Endothelial cell of umbilical vein (primary cell): Measurements from ENCODE around the gene USP12. TPM values are rescaled to one million over a fixed set of nuclear protein-coding genes. Genes with fewer than 3 reads are reported as not detected.

Source experiments
- BruUV-seq: library from RNA; stranded (reverse); fragments of 400-500 nt; replicated peaks from 2 replicates; lab custom pipeline; 2021; lab: Mats Ljungman, UMichigan
- CTCF ChIA-PET: fragments of 300-600, 350-600 bp; sonication (Branson Sonifier 250); formaldehyde crosslinking; loops from one replicate; lab custom pipeline; 2021; ENCODE audit warnings: antibody characterized with exemption, inconsistent platforms; lab: Charles Lee
- POLR2A ChIA-PET: fragments of 300-600, 350-600 bp; sonication (Branson Sonifier 250); formaldehyde crosslinking; loops from one replicate; lab custom pipeline; 2021; ENCODE audit warnings: antibody characterized with exemption, inconsistent platforms; lab: Charles Lee
- DNase-seq: peaks from one replicate; pipeline ENCODE4 v3.0.0-alpha.2; 2011; ENCODE audit warnings: low read depth, low spot score
- FAIRE-seq: peaks from 2 replicates; lab custom pipeline; 2011; peaks lifted over from hg19 to GRCh38; lab: Jason Lieb, UNC
- H2AFZ ChIP-seq: 2 replicates; pipeline ENCODE4 v1.6.0; 2012; ENCODE audit warnings: low read depth, low read length, control low read depth, inconsistent platforms
- H3K27ac ChIP-seq: 2 replicates; pipeline ENCODE4 v1.5.1; 2011; ENCODE audit warnings: low read depth, mild to moderate bottlenecking, control low read depth, low read length, moderate library complexity; ENCODE audit not compliant: insufficient read depth
- H3K27me3 ChIP-seq, 2 experiments: 2 replicates each; pipeline versions ENCODE4 v1.6.0 to v1.6.1; 2011; ENCODE audit warnings: low read length in 2 of 2, mixed read lengths in 1 of 2; ENCODE audit not compliant: control insufficient read depth in 2 of 2, insufficient read depth in 2 of 2
- H3K36me3 ChIP-seq, 2 experiments: 2 replicates in 1 of 2; 3 replicates in 1 of 2; pipeline ENCODE4 v1.5.1; 2011; ENCODE audit warnings: low read length in 2 of 2, mild to moderate bottlenecking in 1 of 2, moderate library complexity in 1 of 2; ENCODE audit not compliant: control insufficient read depth in 2 of 2, insufficient read depth in 2 of 2; ENCODE audit errors: extremely low read depth in 1 of 2
- H3K4me1 ChIP-seq: 3 replicates; pipeline ENCODE4 v1.5.1; 2011; ENCODE audit warnings: mild to moderate bottlenecking, low read length; ENCODE audit not compliant: control insufficient read depth, insufficient read depth; ENCODE audit errors: extremely low read depth
- H3K4me2 ChIP-seq: 2 replicates; pipeline ENCODE4 v1.6.1; 2011; ENCODE audit warnings: low read length, control low read depth, mixed read lengths; ENCODE audit not compliant: insufficient read depth
- H3K4me3 ChIP-seq, 3 experiments: fragments of 200-600 bp in 1 of 3; sonication (generic), shearing (Covaris generic) in 1 of 3; replicated peaks in 1 of 3; 2 replicates each; pipeline ENCODE4 v1.5.1; 2011 to 2016; ENCODE audit warnings: control low read depth in 3 of 3, low read length in 3 of 3, mild to moderate bottlenecking in 2 of 3, inconsistent platforms in 1 of 3, low read depth in 1 of 3, moderate library complexity in 1 of 3; ENCODE audit not compliant: insufficient read depth in 1 of 3
- H3K79me2 ChIP-seq: 2 replicates; pipeline ENCODE4 v1.6.0; 2012; ENCODE audit warnings: low read length, inconsistent platforms; ENCODE audit not compliant: control insufficient read depth, insufficient read depth
- H3K9ac ChIP-seq: replicated peaks from 2 replicates; pipeline ENCODE3; 2011; ENCODE audit warnings: low read length, control low read depth; ENCODE audit not compliant: insufficient read depth; ENCODE audit errors: extremely low read depth
- H3K9me1 ChIP-seq: replicated peaks from 3 replicates; pipeline ENCODE4 v1.6.0; 2011; ENCODE audit warnings: mild to moderate bottlenecking, low read length; ENCODE audit not compliant: control insufficient read depth, insufficient read depth; ENCODE audit errors: extremely low read depth
- H3K9me3 ChIP-seq: replicated peaks from 2 replicates; pipeline ENCODE4 v1.5.1; 2012; ENCODE audit warnings: low read length, inconsistent platforms; ENCODE audit not compliant: control insufficient read depth, insufficient read depth
- H4K20me1 ChIP-seq: replicated peaks from 2 replicates; pipeline ENCODE3; 2011; ENCODE audit warnings: mild to moderate bottlenecking, low read length; ENCODE audit not compliant: control insufficient read depth, insufficient read depth; ENCODE audit errors: extremely low read depth
- CTCF ChIP-seq, 2 donors: IDR thresholded peaks; 1 replicate in 1 of 2; 2 replicates in 1 of 2; pipeline ENCODE4 v1.5.1; 2011; ENCODE audit warnings: low read length in 2 of 2, mild to moderate bottlenecking in 2 of 2, moderate library complexity in 2 of 2, control low read depth in 1 of 2, inconsistent platforms in 1 of 2, low read depth in 1 of 2; ENCODE audit not compliant: insufficient read depth in 1 of 2; ENCODE audit errors: extremely low read depth in 1 of 2
- EZH2 ChIP-seq: IDR thresholded peaks from 2 replicates; pipeline ENCODE4 v1.6.1; 2012; ENCODE audit warnings: borderline replicate concordance, low read depth, mild to moderate bottlenecking, moderate library complexity, low read length, inconsistent platforms; ENCODE audit not compliant: severe bottlenecking
- FOS ChIP-seq: IDR thresholded peaks from 2 replicates; pipeline ENCODE4 v1.6.1; 2011; ENCODE audit warnings: mild to moderate bottlenecking, low read length, moderate library complexity, borderline replicate concordance; ENCODE audit not compliant: insufficient read depth
- GATA2 ChIP-seq: IDR thresholded peaks from 2 replicates; pipeline ENCODE4 v1.7.0; 2011; ENCODE audit warnings: low read depth, mild to moderate bottlenecking, moderate library complexity, mixed read lengths, low read length; ENCODE audit not compliant: insufficient read length, insufficient read depth
- JUN ChIP-seq: IDR thresholded peaks from 2 replicates; pipeline ENCODE4 v1.6.1; 2011; ENCODE audit warnings: borderline replicate concordance, low read depth; ENCODE audit not compliant: insufficient read length, insufficient read depth
- MYC ChIP-seq: IDR thresholded peaks from one replicate; pipeline ENCODE4 v1.6.1; 2011; ENCODE audit warnings: mild to moderate bottlenecking, low read depth, low read length
- POLR2A ChIP-seq: IDR thresholded peaks from 2 replicates; pipeline ENCODE4 v1.6.1; 2012; ENCODE audit warnings: low read depth, mild to moderate bottlenecking, control low read depth, low read length
- POLR2AphosphoS5 ChIP-seq: IDR thresholded peaks from 2 replicates; pipeline ENCODE4 v1.6.1; 2012; ENCODE audit warnings: low read depth, mild to moderate bottlenecking, control low read depth, low read length, moderate library complexity; ENCODE audit not compliant: insufficient read depth
- dilution Hi-C: fragments of 300-500 bp; cut with MboI; formaldehyde crosslinking; loops from one replicate; pipeline ENCODE4 v1.15.0; 2019; ENCODE audit warnings: low sequenced_read_pairs; ENCODE audit not compliant: extremely low pct_ligation_motif_present
- intact Hi-C: fragments of 100-400 bp; cut with micrococcal nuclease; formaldehyde crosslinking; loops from one replicate; pipeline ENCODE4 v1.10.0; 2022
- polyA plus RNA-seq, 4 experiments: library from polyadenylated mRNA; depleted of rRNA in 3 of 4; stranded (reverse) in 3 of 4; unstranded in 1 of 4; fragments of >200 nt; gene quantifications; 2 replicates each; pipeline versions ENCODE4 v1.2.1 to v1.2.3, GENCODE V29; 2011 to 2012; ENCODE audit warnings: missing spikeins in 1 of 4
- total RNA-seq: library from RNA; stranded (reverse); gene quantifications from 2 replicates; pipeline ENCODE4 v1.2.3, GENCODE V29; 2021
- TF ChIP-seq, protein P1 (sequence below): IDR thresholded peaks from 2 replicates; pipeline ENCODE4 v1.6.1; 2011; ENCODE audit not compliant: insufficient read depth, insufficient read length

Gene USP12
- total and polyA plus RNA-seq, 2 donors (not counting 3 experiments of a cell fraction or from before 2014, with no cell fraction given) = 6.2 to 33.4 TPM

- no peak overlapping the region for H3K4me2 ChIP-seq
- H3K9me1 ChIP-seq = no peaks in the 10 kb centered on the region
- no peak overlapping the region for H3K4me3 ChIP-seq
- no peak overlapping the region for H3K9ac ChIP-seq
- no peak overlapping the region for H2AFZ ChIP-seq
- intact Hi-C loops = no loop called here
- dilution Hi-C loops = no loop called here
- H3K27me3 ChIP-seq = no peaks in the 10 kb centered on the region
- no peaks in the 10 kb centered on the region for H4K20me1 ChIP-seq
- TF ChIP-seq JUN (no peak), POLR2AphosphoS5 (no peak), MYC (no peak), CTCF (IDR thresholded peaks at IDR 0.05; ENCODE audit: extremely low read depth in 1 of 2, insufficient read depth in 1 of 2, low read depth in 1 of 2, low read length in 2 of 2) (no peak), GATA2 (no peak), FOS (no peak), EZH2 (no peak), POLR2A (no peak)
- TF ChIP-seq, protein P1, sequence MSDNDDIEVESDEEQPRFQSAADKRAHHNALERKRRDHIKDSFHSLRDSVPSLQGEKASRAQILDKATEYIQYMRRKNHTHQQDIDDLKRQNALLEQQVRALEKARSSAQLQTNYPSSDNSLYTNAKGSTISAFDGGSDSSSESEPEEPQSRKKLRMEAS = no peak
- no peak for DNase-seq
- no peaks in the 10 kb centered on the region for H3K4me1 ChIP-seq
- no TSS peak for BruUV-seq
- no peak overlapping the region for H3K27ac ChIP-seq
- no peaks in the 10 kb centered on the region for H3K36me3 ChIP-seq
- CTCF ChIA-PET = no interaction called here
- FAIRE-seq = no peak
- POLR2A ChIA-PET = no interaction called here
- no peaks in the 10 kb centered on the region for H3K79me2 ChIP-seq
- no peaks in the 10 kb centered on the region for H3K9me3 ChIP-seq
Measured at GRCh38 chr13:27052551-27053208, 118.9 kb downstream of the USP12 start.
